ENCODE results near the gene MOSMO. TPM values are rescaled to one million over a fixed set of nuclear protein-coding genes. Genes with fewer than 3 reads are reported as not detected.

The MOSMO gene
- total and polyA plus RNA-seq, 9 of the 15 experiments (the other 6 are each of a cell fraction or from before 2014, with no cell fraction given): 1.9 to 13.3 (median 7.7) TPM

DNA sequence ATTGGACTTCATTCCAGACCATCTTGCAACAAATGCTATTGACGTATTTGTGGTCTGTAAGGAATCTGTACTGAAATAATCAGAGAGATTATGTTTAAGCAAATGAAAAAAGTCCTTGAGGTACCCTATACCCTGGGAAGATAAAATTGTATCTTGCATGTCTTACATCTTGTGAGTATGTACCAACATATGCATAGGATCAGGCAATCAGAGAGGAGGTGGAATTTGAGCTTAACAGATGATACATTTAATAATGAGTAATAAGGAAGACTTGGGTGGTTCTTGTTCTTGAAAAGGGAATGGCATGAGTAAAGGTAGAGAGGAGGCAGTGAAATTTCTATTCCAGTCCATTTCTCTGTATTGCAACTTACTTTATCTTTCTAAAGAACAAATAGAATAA lies 10.6 kb downstream of the MOSMO start (continued):
- TF ChIP-seq ZBTB7A (IDR thresholded peaks at IDR 0.05; ENCODE audit: borderline replicate concordance, control insufficient read depth, low read depth, low read length) (no peak), ADNP (tag; IDR thresholded peaks at IDR 0.05) (no peak), CBX5 (IDR thresholded peaks at IDR 0.05; ENCODE audit: borderline replicate concordance, low read depth) (no peak), ZNF57 (CRISPR knock-in tag; IDR thresholded peaks at IDR 0.05) (no peak)

DNA sequence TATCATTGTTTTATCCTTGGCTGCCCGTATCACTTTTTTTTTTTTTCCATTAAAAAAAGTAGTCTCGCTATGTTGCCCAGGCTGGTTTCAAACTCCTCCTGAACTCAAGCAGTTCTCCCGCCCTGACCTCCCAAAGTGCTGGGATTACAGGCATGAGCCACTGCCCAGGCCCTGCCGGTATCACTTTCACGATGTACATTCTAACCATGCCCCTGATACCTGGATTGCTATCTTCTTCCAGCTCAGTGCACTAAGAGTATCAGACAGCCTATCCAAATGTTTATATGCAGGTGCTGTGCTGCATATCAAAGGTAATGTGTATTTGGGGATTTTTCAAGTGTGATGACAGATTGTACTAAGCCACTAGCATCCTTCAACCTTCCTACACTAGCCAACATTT lies 14.2 kb downstream of the MOSMO start:
- Histone ChIP-seq H2AFZ (ENCODE audit: low read depth, low read length) (no peak overlapping the region), H3K4me1 (replicated peaks in 1 of 2; ENCODE audit: control insufficient read depth in 2 of 2, insufficient read depth in 2 of 2, low read length in 2 of 2) (no peaks in the 10 kb centered on the region), H4K20me1 (replicated peaks; ENCODE audit: control insufficient read depth, insufficient read depth, low read length) (peaks cover 4% of the 10 kb centered on the region; the same call in 1 of the 2 replicates), H3K9me1 (ENCODE audit: control insufficient read depth, insufficient read depth, low read length) (no peaks in the 10 kb centered on the region), H3K9me3 (replicated peaks; ENCODE audit: control insufficient read depth, insufficient read depth, low read depth, low read length) (no peaks in the 10 kb centered on the region), H3K27ac (ENCODE audit: extremely low read depth, low read depth, low read length) (no peak overlapping the region), H3K79me2 (ENCODE audit: control insufficient read depth, insufficient read depth, low read length) (peaks cover 5% of the 10 kb centered on the region; the same call in 2 of the 3 replicates), H3K4me3 (no peak overlapping the region), H3K36me3 (ENCODE audit: control insufficient read depth, insufficient read depth, low read length) (no peaks in the 10 kb centered on the region; the same call in 2 of the 3 replicates), H3K4me2 (ENCODE audit: insufficient read depth, low read length) (no peak overlapping the region), H3K9ac (ENCODE audit: insufficient read depth in 1 of 2, low read depth in 2 of 2, low read length in 2 of 2) (no peak overlapping the region), H3K27me3 (ENCODE audit: control insufficient read depth in 2 of 2, insufficient read depth in 2 of 2, low read length in 2 of 2) (no peaks in the 10 kb centered on the region)
- ChIA-PET POLR2A (no interaction called here), CTCF (ENCODE audit: low intra/inter-chr PET ratio) (no interaction called here)
- 83% methylated on average over 5 of the region's 5 CpGs for WGBS (ENCODE audit: insufficient coverage, low coverage, missing lambda C conversion rate)
- intact Hi-C loops (cut with micrococcal nuclease): no loop called here
- no peak for TF ChIP-seq ELK3 (CRISPR knock-in tag; IDR thresholded peaks at IDR 0.05)
- no TSS peak for BruUV-seq (replicated peaks)
- in situ Hi-C loops (cut with MboI): no loop called here
- ATAC-seq (no peak), DNase-seq (ENCODE audit: extremely low read depth in 1 of 4, low spot score in 3 of 4) (no peak), FAIRE-seq (no peak)
